Measurements from ENCODE around the gene CLEC4C. TPM values are rescaled to one million over a fixed set of nuclear protein-coding genes. Genes with fewer than 3 reads are reported as not detected.
A peak's percentile ranks its signal among the peaks of the same experiment; 100 is the strongest.

CLEC4C gene
- total and polyA plus RNA-seq, 12 donors, result not detected

DNA sequence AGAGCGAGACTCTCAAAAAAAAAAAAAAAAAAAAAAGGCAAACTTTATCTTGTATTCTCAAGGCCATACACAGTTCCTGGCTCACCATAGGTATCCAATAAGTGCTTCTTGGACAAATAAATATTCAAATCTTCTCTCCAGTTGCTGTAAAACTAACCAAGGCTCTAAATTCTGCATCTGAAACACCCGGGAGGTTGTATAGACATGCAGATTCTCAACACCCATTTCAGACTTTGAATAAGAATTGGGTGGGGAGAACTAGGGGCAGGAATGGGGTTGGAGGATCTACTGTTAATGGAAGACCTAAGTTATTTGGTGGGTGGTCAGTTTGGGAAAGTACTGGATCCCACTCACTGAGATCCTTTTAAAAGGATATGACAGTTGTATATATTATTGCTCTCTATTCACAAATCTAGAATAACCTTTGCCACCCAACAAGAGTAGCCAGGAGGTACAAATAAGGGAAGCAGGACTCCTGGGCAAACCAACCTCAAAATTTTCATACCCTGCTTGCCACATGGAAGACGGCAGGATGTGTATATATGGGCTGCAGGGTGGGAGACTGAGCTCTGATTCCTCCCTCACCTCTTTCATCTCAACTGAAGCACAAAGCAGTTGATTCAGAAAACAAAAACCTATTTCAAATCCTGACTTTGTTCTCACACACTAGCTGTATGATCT, 52.5 kb downstream of the CLEC4C start:
- peak overlapping the region in 1 of 5 donors; percentile 21 for H3K27ac ChIP-seq
- no peaks in the 10 kb centered on the region for H3K27me3 ChIP-seq
- no peaks in the 10 kb centered on the region for H3K9me3 ChIP-seq (replicated peaks in 1 of 3)
- TF ChIP-seq, protein P1, sequence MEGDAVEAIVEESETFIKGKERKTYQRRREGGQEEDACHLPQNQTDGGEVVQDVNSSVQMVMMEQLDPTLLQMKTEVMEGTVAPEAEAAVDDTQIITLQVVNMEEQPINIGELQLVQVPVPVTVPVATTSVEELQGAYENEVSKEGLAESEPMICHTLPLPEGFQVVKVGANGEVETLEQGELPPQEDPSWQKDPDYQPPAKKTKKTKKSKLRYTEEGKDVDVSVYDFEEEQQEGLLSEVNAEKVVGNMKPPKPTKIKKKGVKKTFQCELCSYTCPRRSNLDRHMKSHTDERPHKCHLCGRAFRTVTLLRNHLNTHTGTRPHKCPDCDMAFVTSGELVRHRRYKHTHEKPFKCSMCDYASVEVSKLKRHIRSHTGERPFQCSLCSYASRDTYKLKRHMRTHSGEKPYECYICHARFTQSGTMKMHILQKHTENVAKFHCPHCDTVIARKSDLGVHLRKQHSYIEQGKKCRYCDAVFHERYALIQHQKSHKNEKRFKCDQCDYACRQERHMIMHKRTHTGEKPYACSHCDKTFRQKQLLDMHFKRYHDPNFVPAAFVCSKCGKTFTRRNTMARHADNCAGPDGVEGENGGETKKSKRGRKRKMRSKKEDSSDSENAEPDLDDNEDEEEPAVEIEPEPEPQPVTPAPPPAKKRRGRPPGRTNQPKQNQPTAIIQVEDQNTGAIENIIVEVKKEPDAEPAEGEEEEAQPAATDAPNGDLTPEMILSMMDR (IDR thresholded peaks at IDR 0.05), result no peak
- TF ChIP-seq POLR2A (IDR thresholded peaks at IDR 0.05), result no peak
- no peaks in the 10 kb centered on the region for H3K4me1 ChIP-seq (replicated peaks in 1 of 2)
- H3K36me3 ChIP-seq (replicated peaks in 1 of 2), result no peaks in the 10 kb centered on the region
- no peak overlapping the region for H3K4me3 ChIP-seq
- DNase-seq, result no peak
- 71 to 75% (median 73%) methylated on average over 3 of the region's 3 CpGs for WGBS, 4 donors
- intact Hi-C loops (cut with DNase I), result no loop called here

DNA sequence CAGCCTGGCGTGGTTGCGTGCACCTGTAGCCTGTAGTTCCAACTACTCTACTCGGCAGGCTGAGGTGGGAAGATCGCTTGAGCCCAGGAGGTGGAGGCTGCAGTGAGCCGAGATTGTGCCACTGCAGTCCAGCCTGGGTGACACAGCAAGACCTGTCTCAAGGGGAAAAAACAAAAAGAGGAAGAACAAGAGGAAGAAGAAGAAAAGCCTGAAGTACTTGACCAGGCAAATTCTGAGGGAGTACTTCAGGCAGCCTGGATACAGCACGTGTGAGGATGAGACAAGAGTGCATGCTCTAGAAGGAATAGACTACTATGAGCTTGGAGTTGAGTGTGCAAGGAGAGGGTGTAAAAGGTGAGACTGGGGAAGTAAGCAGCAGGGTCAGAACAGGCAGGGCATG, 53.4 kb downstream of the CLEC4C start:
- intact Hi-C loops (cut with DNase I), result no loop called here
- DNase-seq, result no peak
- Histone ChIP-seq H3K9me3 (replicated peaks in 1 of 3) (no peaks in the 10 kb centered on the region), H3K4me1 (replicated peaks in 1 of 2) (no peaks in the 10 kb centered on the region), H3K27ac (no peak overlapping the region), H3K27me3 (no peaks in the 10 kb centered on the region), H3K4me3 (no peak overlapping the region), H3K36me3 (replicated peaks in 1 of 2) (no peaks in the 10 kb centered on the region)
- TF ChIP-seq, protein P1 (IDR thresholded peaks at IDR 0.05), result no peak
- TF ChIP-seq POLR2A (IDR thresholded peaks at IDR 0.05), result no peak
- 76 to 86% (median 80%) methylated on average over 6 of the region's 6 CpGs for WGBS, 4 donors

- 63 to 86% (median 73%) methylated on average over 2 of the region's 2 CpGs for WGBS, 4 donors
- H3K36me3 ChIP-seq (replicated peaks in 1 of 2), result no peaks in the 10 kb centered on the region
- TF ChIP-seq POLR2A (IDR thresholded peaks at IDR 0.05), result no peak
- TF ChIP-seq, protein P1 (IDR thresholded peaks at IDR 0.05), result no peak
- H3K27me3 ChIP-seq, result no peaks in the 10 kb centered on the region
- intact Hi-C loops (cut with DNase I), result no loop called here
- no peak overlapping the region for H3K4me3 ChIP-seq
- no peak for DNase-seq
- H3K4me1 ChIP-seq (replicated peaks in 1 of 2), result peaks cover 0 to 4% of the 10 kb centered on the region in 2 donors
- no peaks in the 10 kb centered on the region for H3K9me3 ChIP-seq (replicated peaks in 1 of 3)
- no peak overlapping the region for H3K27ac ChIP-seq
Measured at GRCh38 chr12:7681535-7681934, 65.6 kb downstream of the CLEC4C start.

Small RNAs within 50 kb of the gene (small RNA-seq; reads per million reads assigned to genes)
- gene RF00019, result 0 reads per million in 2 donors

Other genes starting within 250 kb of the CLEC4C start
- gene CD163, start 243.6 kb downstream of the CLEC4C start, total RNA-seq, result 100 to 1,000 TPM in 7 of 9 donors, 10 to 100 TPM in 1, 1 to 10 TPM in 1; 8.8 to 690 (median 366) TPM
- gene CD163, start 243.6 kb downstream of the CLEC4C start, polyA plus RNA-seq, result 100 to 1,000 TPM in 2 of 3 donors, 10 to 100 TPM in 1; 58.4 to 169 (median 129) TPM
- gene APOBEC1, start 81.5 kb downstream of the CLEC4C start, total RNA-seq, result under 1 TPM in 1 of 9 donors, not detected in 8; 0.17 TPM
- not detected for gene APOBEC1, start 81.5 kb downstream of the CLEC4C start, polyA plus RNA-seq
- 1 to 10 TPM in 2 of 9 donors, under 1 TPM in 6, not detected in 1; 0.11 to 1.6 (median 0.65) TPM for gene GDF3, start 51.6 kb downstream of the CLEC4C start, total RNA-seq
- 1 to 10 TPM in 2 of 3 donors, under 1 TPM in 1; 0.16 to 2.9 (median 1.8) TPM for gene GDF3, start 51.6 kb downstream of the CLEC4C start, polyA plus RNA-seq
- not detected for gene DPPA3, start 35.9 kb downstream of the CLEC4C start, total RNA-seq
- not detected for gene DPPA3, start 35.9 kb downstream of the CLEC4C start, polyA plus RNA-seq
- not detected for gene NANOGNB, start 17.8 kb upstream of the CLEC4C start, total RNA-seq
- gene NANOGNB, start 17.8 kb upstream of the CLEC4C start, polyA plus RNA-seq, result not detected
- under 1 TPM in 6 of 9 donors, not detected in 3; 0.21 to 0.91 (median 0.87) TPM for gene NANOG, start 42.0 kb upstream of the CLEC4C start, total RNA-seq
- under 1 TPM in 2 of 3 donors, not detected in 1; 0.08 to 0.13 TPM for gene NANOG, start 42.0 kb upstream of the CLEC4C start, polyA plus RNA-seq
- gene SLC2A14, start 125.5 kb upstream of the CLEC4C start, total RNA-seq, result 10 to 100 TPM in 2 of 9 donors, 1 to 10 TPM in 7; 2.1 to 58.8 (median 6.3) TPM
- gene SLC2A14, start 125.5 kb upstream of the CLEC4C start, polyA plus RNA-seq, result 10 to 100 TPM in 2 of 3 donors, 1 to 10 TPM in 1; 6.5 to 18.6 (median 11.3) TPM
- gene SLC2A3, start 188.8 kb upstream of the CLEC4C start, total RNA-seq, result 10 to 100 TPM in 8 of 9 donors, 1 to 10 TPM in 1; 8.8 to 52.4 (median 28.4) TPM
- 10 to 100 TPM in 1 of 3 donors, 1 to 10 TPM in 2; 7.2 to 19.5 (median 8.2) TPM for gene SLC2A3, start 188.8 kb upstream of the CLEC4C start, polyA plus RNA-seq

Data from adrenal gland (tissue), 12 donors.